Keratinocyte (primary cell): ENCODE measurements around the gene NCOR1. TPM values are rescaled to one million over a fixed set of nuclear protein-coding genes. Genes with fewer than 3 reads are reported as not detected.
A peak's percentile ranks its signal among the peaks of the same experiment; 100 is the strongest.

Experiments used
- DNase-seq: peaks from one replicate; pipeline ENCODE4 v3.0.0-alpha.2; 2011; ENCODE audit warnings: low read depth, missing footprints, low spot score
- FAIRE-seq: peaks from 2 replicates; lab custom pipeline; 2011; peaks lifted over from hg19 to GRCh38; lab: Jason Lieb, UNC
- H2AFZ ChIP-seq: 2 replicates; pipeline ENCODE4 v1.6.0; 2012; ENCODE audit warnings: low read length, control low read depth, inconsistent platforms; ENCODE audit not compliant: control insufficient read depth
- H3K27ac ChIP-seq: 2 replicates; pipeline ENCODE4 v1.5.1; 2011; ENCODE audit warnings: low read length; ENCODE audit not compliant: control insufficient read depth, insufficient read depth
- H3K27me3 ChIP-seq: 3 replicates; pipeline ENCODE4 v1.6.0; 2011; ENCODE audit warnings: low read length; ENCODE audit not compliant: control insufficient read depth, insufficient read depth; ENCODE audit errors: extremely low read depth
- H3K36me3 ChIP-seq, 2 experiments: 2 replicates in 1 of 2; 3 replicates in 1 of 2; pipeline ENCODE4 v1.5.1; 2011; ENCODE audit warnings: low read length in 2 of 2, mild to moderate bottlenecking in 1 of 2; ENCODE audit not compliant: control insufficient read depth in 2 of 2, insufficient read depth in 2 of 2; ENCODE audit errors: extremely low read depth in 1 of 2
- H3K4me1 ChIP-seq: 3 replicates; pipeline ENCODE4 v1.5.1; 2011; ENCODE audit warnings: low read length; ENCODE audit not compliant: control insufficient read depth, insufficient read depth; ENCODE audit errors: extremely low read depth
- H3K4me2 ChIP-seq: 3 replicates; pipeline ENCODE4 v1.6.0; 2011; ENCODE audit warnings: low read depth, low read length; ENCODE audit not compliant: control insufficient read depth, insufficient read depth; ENCODE audit errors: extremely low read depth
- H3K4me3 ChIP-seq, 3 experiments: fragments of 200-600 bp in 1 of 3; sonication (generic) in 1 of 3; 2 replicates in 2 of 3; 3 replicates in 1 of 3; pipeline ENCODE4 v1.5.1; 2011 to 2016; ENCODE audit warnings: low read length in 3 of 3, mild to moderate bottlenecking in 3 of 3, control low read depth in 2 of 3, inconsistent platforms in 1 of 3, low read depth in 1 of 3, mixed read lengths in 1 of 3, mixed run types in 1 of 3, moderate library complexity in 1 of 3; ENCODE audit not compliant: control insufficient read depth in 2 of 3, insufficient read depth in 2 of 3; ENCODE audit errors: extremely low read depth in 1 of 3
- H3K79me2 ChIP-seq: 2 replicates; pipeline ENCODE4 v1.6.0; 2012; ENCODE audit warnings: low read length; ENCODE audit not compliant: control insufficient read depth, insufficient read depth
- H3K9ac ChIP-seq: 3 replicates; pipeline ENCODE4 v1.6.0; 2011; ENCODE audit warnings: low read length; ENCODE audit not compliant: control insufficient read depth, insufficient read depth; ENCODE audit errors: extremely low read depth
- H3K9me1 ChIP-seq: 3 replicates; pipeline ENCODE4 v1.6.0; 2011; ENCODE audit warnings: low read length; ENCODE audit not compliant: control insufficient read depth, insufficient read depth; ENCODE audit errors: extremely low read depth
- H3K9me3 ChIP-seq: 2 replicates; pipeline ENCODE4 v1.5.1; 2012; ENCODE audit warnings: low read depth, low read length; ENCODE audit not compliant: control insufficient read depth
- H4K20me1 ChIP-seq: 3 replicates; pipeline ENCODE4 v1.6.0; 2011; ENCODE audit warnings: low read length; ENCODE audit not compliant: control insufficient read depth, insufficient read depth; ENCODE audit errors: extremely low read depth
- CTCF ChIP-seq, 3 experiments: IDR thresholded peaks in 1 of 3; conservative IDR thresholded peaks in 1 of 3; optimal IDR thresholded peaks in 1 of 3; 2 replicates in 2 of 3; 3 replicates in 1 of 3; pipeline versions ENCODE3 to v1.5.1; 2011; ENCODE audit warnings: low read length in 3 of 3, mild to moderate bottlenecking in 3 of 3, moderate library complexity in 2 of 3, control low read depth in 1 of 3, inconsistent platforms in 1 of 3; ENCODE audit not compliant: insufficient read depth in 2 of 3; ENCODE audit errors: extremely low read depth in 1 of 3
- EZH2 ChIP-seq: IDR thresholded peaks from one replicate; pipeline ENCODE4 v1.6.1; 2012; ENCODE audit warnings: inconsistent platforms, mild to moderate bottlenecking, low read length, moderate library complexity
- dilution Hi-C: fragments of 300-500 bp; cut with MboI; formaldehyde crosslinking; loops from one replicate; pipeline ENCODE4 v1.7.0; 2020; ENCODE audit warnings: low sequenced_read_pairs; ENCODE audit not compliant: extremely low pct_ligation_motif_present
- polyA plus RNA-seq, 5 experiments: library from polyadenylated mRNA; depleted of rRNA in 3 of 5; stranded (reverse) in 3 of 5; stranded (forward) in 1 of 5; unstranded in 1 of 5; fragments of >200 nt; gene quantifications; 1 replicate in 1 of 5; 2 replicates in 3 of 5; 3 replicates in 1 of 5; pipeline versions ENCODE4 v1.2.1 to v1.2.3, GENCODE V29; 2011 to 2012; ENCODE audit warnings: missing spikeins in 2 of 5, low read depth in 1 of 5, low replicate concordance in 1 of 5

Gene NCOR1
- polyA plus RNA-seq, 1 donor (not counting 4 experiments of a cell fraction or from before 2014, with no cell fraction given), result 59.8 TPM

- FAIRE-seq (no peak), DNase-seq (no peak)
- peaks cover 46% of the 10 kb centered on the region for H3K79me2 ChIP-seq
- H4K20me1 ChIP-seq, result peaks cover 9% of the 10 kb centered on the region
- H3K36me3 ChIP-seq, result peaks cover 12 to 17% of the 10 kb centered on the region in 2 experiments
- H3K27me3 ChIP-seq, result no peaks in the 10 kb centered on the region
- H3K4me2 ChIP-seq, result peak overlapping the region; percentile 90
- no peaks in the 10 kb centered on the region for H3K9me1 ChIP-seq
- TF ChIP-seq CTCF (optimal IDR thresholded peaks at IDR 0.05 in 1 of 3, IDR thresholded peaks at IDR 0.05 in 1 of 3, conservative IDR thresholded peaks at IDR 0.05 in 1 of 3; ENCODE audit: extremely low read depth in 1 of 3, insufficient read depth in 2 of 3, low read length in 3 of 3) (no peak), EZH2 (no peak)
- peaks cover 13% of the 10 kb centered on the region for H3K4me1 ChIP-seq
- dilution Hi-C loops, result no loop called here
- no peak overlapping the region for H2AFZ ChIP-seq
- H3K9ac ChIP-seq, result no peak overlapping the region
- no peaks in the 10 kb centered on the region for H3K9me3 ChIP-seq
- peak overlapping the region in 2 of 3 experiments; percentile 15 to 87 for H3K4me3 ChIP-seq
- no peak overlapping the region for H3K27ac ChIP-seq
These were observed 217.2 kb downstream of the NCOR1 start for GRCh38 chr17:15998031-15998562.

GRCh38 chr17:15996322-15996721, 219.0 kb downstream of the NCOR1 start:
- no peaks in the 10 kb centered on the region for H3K27me3 ChIP-seq
- DNase-seq (no peak), FAIRE-seq (no peak)
- peaks cover 28% of the 10 kb centered on the region for H3K79me2 ChIP-seq
- no peaks in the 10 kb centered on the region for H3K9me1 ChIP-seq
- dilution Hi-C loops, result no loop called here
- TF ChIP-seq EZH2 (no peak), CTCF (optimal IDR thresholded peaks at IDR 0.05 in 1 of 3, IDR thresholded peaks at IDR 0.05 in 1 of 3, conservative IDR thresholded peaks at IDR 0.05 in 1 of 3; ENCODE audit: extremely low read depth in 1 of 3, insufficient read depth in 2 of 3, low read length in 3 of 3) (no peak)
- no peaks in the 10 kb centered on the region for H3K9me3 ChIP-seq
- H3K4me2 ChIP-seq, result no peak overlapping the region
- no peak overlapping the region for H3K27ac ChIP-seq
- no peak overlapping the region for H2AFZ ChIP-seq
- peaks cover 8% of the 10 kb centered on the region for H3K4me1 ChIP-seq
- H3K36me3 ChIP-seq, result peaks cover 2 to 3% of the 10 kb centered on the region in 2 experiments
- H4K20me1 ChIP-seq, result peaks cover 9% of the 10 kb centered on the region
- H3K4me3 ChIP-seq, result no peak overlapping the region
- no peak overlapping the region for H3K9ac ChIP-seq
